Trophoblast cell (in vitro differentiated cells and primary cell): Measurements from ENCODE around the gene FAM89A.

Experiments used
- DNase-seq, 2 donors: peaks; one replicate each; pipeline ENCODE4 v3.0.0-alpha.2; 2016
- H2AFZ ChIP-seq: 2 replicates; pipeline ENCODE4 v1.6.1; 2013; ENCODE audit warnings: low read length, moderate library complexity, mild to moderate bottlenecking; ENCODE audit not compliant: insufficient read depth, poor library complexity
- H2AK5ac ChIP-seq: 2 replicates; pipeline ENCODE4 v1.6.1; 2013; ENCODE audit warnings: mild to moderate bottlenecking, low read length
- H2BK120ac ChIP-seq: 2 replicates; pipeline ENCODE4 v1.6.1; 2013; ENCODE audit warnings: low read length, mild to moderate bottlenecking, moderate library complexity; ENCODE audit not compliant: insufficient read depth, poor library complexity
- H2BK12ac ChIP-seq: 2 replicates; pipeline ENCODE4 v1.6.1; 2013; ENCODE audit warnings: mild to moderate bottlenecking, low read length, moderate library complexity
- H2BK5ac ChIP-seq: 2 replicates; pipeline ENCODE4 v1.6.1; 2013; ENCODE audit warnings: low read length, low read depth, moderate library complexity, mild to moderate bottlenecking; ENCODE audit not compliant: poor library complexity
- H3K14ac ChIP-seq: 2 replicates; pipeline ENCODE4 v1.6.1; 2013; ENCODE audit warnings: mild to moderate bottlenecking, low read length
- H3K18ac ChIP-seq: 2 replicates; pipeline ENCODE4 v1.6.1; 2013; ENCODE audit warnings: mild to moderate bottlenecking, low read length
- H3K23ac ChIP-seq: 2 replicates; pipeline ENCODE4 v1.6.1; 2013; ENCODE audit warnings: low read length
- H3K27ac ChIP-seq: 2 replicates; pipeline ENCODE4 v1.5.1; 2013; ENCODE audit warnings: low read depth, mild to moderate bottlenecking, inconsistent platforms, low read length, moderate library complexity
- H3K27me3 ChIP-seq: 2 replicates; pipeline ENCODE4 v1.6.1; 2013; ENCODE audit warnings: inconsistent platforms, mild to moderate bottlenecking, low read length, moderate library complexity; ENCODE audit not compliant: insufficient read depth
- H3K36me3 ChIP-seq, 2 experiments: 1 replicate in 1 of 2; 2 replicates in 1 of 2; pipeline ENCODE4 v1.6.1; 2013; ENCODE audit warnings: low read length in 2 of 2, mild to moderate bottlenecking in 2 of 2, moderate library complexity in 1 of 2; ENCODE audit not compliant: insufficient read depth in 2 of 2, control insufficient read depth in 1 of 2
- H3K4ac ChIP-seq: 2 replicates; pipeline ENCODE4 v1.6.1; 2013; ENCODE audit warnings: low read depth, mild to moderate bottlenecking, low read length, moderate library complexity
- H3K4me1 ChIP-seq, 2 experiments: 1 replicate in 1 of 2; 2 replicates in 1 of 2; pipeline ENCODE4 v1.6.1; 2013; ENCODE audit warnings: low read length in 2 of 2, mild to moderate bottlenecking in 2 of 2, moderate library complexity in 1 of 2; ENCODE audit not compliant: insufficient read depth in 2 of 2, control insufficient read depth in 1 of 2
- H3K4me2 ChIP-seq: 2 replicates; pipeline ENCODE4 v1.6.1; 2013; ENCODE audit warnings: inconsistent platforms, mild to moderate bottlenecking, low read length, moderate library complexity
- H3K4me3 ChIP-seq: 2 replicates; pipeline ENCODE4 v1.5.1; 2013; ENCODE audit warnings: mild to moderate bottlenecking, low read depth, low read length, inconsistent platforms
- H3K79me1 ChIP-seq: one replicate; pipeline ENCODE4 v1.6.1; 2013; ENCODE audit warnings: low read length
- H3K79me2 ChIP-seq: 2 replicates; pipeline ENCODE4 v1.6.1; 2013; ENCODE audit warnings: low read length, mild to moderate bottlenecking; ENCODE audit not compliant: control insufficient read depth, insufficient read depth, poor library complexity
- H3K9ac ChIP-seq: 2 replicates; pipeline ENCODE4 v1.6.1; 2013; ENCODE audit warnings: mild to moderate bottlenecking, low read length
- H3K9me3 ChIP-seq: 2 replicates; pipeline ENCODE4 v1.6.1; 2013; ENCODE audit warnings: low read depth, mild to moderate bottlenecking, control low read depth, inconsistent platforms, low read length; ENCODE audit not compliant: insufficient read depth
- H4K12ac ChIP-seq: 2 replicates; pipeline ENCODE4 v1.6.1; 2013; ENCODE audit warnings: low read depth, mild to moderate bottlenecking, low read length, moderate library complexity
- H4K8ac ChIP-seq: 2 replicates; pipeline ENCODE4 v1.6.1; 2013; ENCODE audit warnings: low read depth, mild to moderate bottlenecking, low read length, moderate library complexity
- H4K91ac ChIP-seq: one replicate; pipeline ENCODE4 v1.6.1; 2013; ENCODE audit warnings: low read depth, mild to moderate bottlenecking, low read length, moderate library complexity
- WGBS: extraction: QIAGEN DNeasy Blood & Tissue Kit; methylation state at CpG from one replicate; pipeline ENCODE4 v1.1.7; 2013; ENCODE audit warnings: missing lambda C conversion rate; ENCODE audit not compliant: insufficient read length, insufficient coverage; ENCODE audit errors: extremely low coverage; 5-methylcytosine and 5-hydroxymethylcytosine counted together

Gene FAM89A

DNA sequence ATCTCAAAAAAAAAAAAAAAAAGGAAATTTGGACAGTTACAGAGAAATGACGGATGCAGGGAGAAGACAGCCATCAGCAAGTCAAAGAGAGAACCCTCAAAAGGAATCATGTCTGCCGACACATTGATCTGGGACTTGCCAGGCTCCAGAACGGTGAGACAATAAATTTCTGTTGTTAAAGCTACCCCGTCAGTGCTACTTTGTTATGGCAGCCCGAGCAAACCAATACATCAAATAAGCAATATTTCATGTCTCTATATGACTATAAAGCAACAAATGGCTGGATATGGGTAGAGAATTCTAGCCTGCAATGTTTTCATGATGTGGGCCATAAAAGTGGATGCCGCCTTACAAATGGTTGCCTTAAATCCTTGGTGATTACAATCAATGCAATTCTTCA lies 23.3 kb upstream of the FAM89A start:
- Histone ChIP-seq H2AK5ac (no peak overlapping the region), H3K27me3 (no peaks in the 10 kb centered on the region), H3K4me1 (peaks cover 0 to 2% of the 10 kb centered on the region in 2 experiments), H2BK12ac (no peak overlapping the region), H3K4me3 (no peak overlapping the region), H3K27ac (no peak overlapping the region), H4K8ac (no peak overlapping the region), H3K36me3 (no peaks in the 10 kb centered on the region), H2AFZ (no peak overlapping the region), H3K14ac (no peak overlapping the region), H3K18ac (no peak overlapping the region), H2BK5ac (no peak overlapping the region), H3K79me1 (no peaks in the 10 kb centered on the region), H4K12ac (no peak overlapping the region), H3K4me2 (no peak overlapping the region), H3K9me3 (peaks cover 1% of the 10 kb centered on the region), H2BK120ac (no peak overlapping the region), H3K9ac (no peak overlapping the region), H3K79me2 (no peaks in the 10 kb centered on the region), H3K4ac (no peak overlapping the region), H4K91ac (no peak overlapping the region), H3K23ac (no peak overlapping the region)
- no peak for DNase-seq
- no CpG with 5 or more reads among the region's 6 CpGs for WGBS

DNA sequence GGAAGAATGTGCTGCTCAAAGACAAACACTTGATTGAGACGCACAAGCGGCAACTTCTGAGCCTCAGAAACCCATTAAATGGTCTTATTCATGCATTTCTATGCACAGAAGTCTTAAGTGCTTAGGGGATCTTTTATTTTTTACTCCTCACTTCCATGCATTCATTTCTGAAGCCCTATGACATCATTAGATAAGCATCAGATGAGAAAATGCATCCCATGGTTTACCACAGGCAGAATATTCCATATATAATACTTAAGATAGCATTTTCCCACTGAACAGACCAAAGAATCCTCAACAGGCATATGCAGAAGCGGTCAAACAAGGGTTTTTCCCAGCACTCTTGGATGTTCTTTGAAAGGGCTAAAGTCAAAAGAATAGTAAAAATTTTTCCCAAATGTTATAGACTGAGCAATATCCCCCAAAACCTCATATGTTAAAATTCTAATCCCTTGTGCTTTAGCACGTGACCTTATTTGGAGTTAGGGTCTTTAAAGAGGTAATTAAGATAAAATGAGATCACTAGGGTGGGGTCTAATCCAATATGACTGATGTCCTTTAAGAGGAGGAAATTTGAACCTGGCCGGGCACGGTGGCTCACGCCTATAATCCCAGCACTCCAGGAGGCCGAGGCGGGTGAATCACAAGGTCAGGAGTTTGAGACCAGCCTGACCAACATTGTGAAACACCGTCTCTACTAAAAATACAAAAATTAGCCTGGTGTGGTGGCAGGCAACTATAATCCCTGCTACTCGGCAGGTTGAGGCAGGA lies 22.6 kb upstream of the FAM89A start:
- Histone ChIP-seq H4K12ac (no peak overlapping the region), H3K9ac (no peak overlapping the region), H2AFZ (no peak overlapping the region), H3K14ac (no peak overlapping the region), H3K36me3 (no peaks in the 10 kb centered on the region), H3K4me1 (peaks cover 0 to 2% of the 10 kb centered on the region in 2 experiments), H2BK120ac (no peak overlapping the region), H3K4me2 (no peak overlapping the region), H2BK12ac (no peak overlapping the region), H3K23ac (no peak overlapping the region), H4K8ac (no peak overlapping the region), H3K9me3 (peaks cover 1% of the 10 kb centered on the region), H3K4me3 (no peak overlapping the region), H2BK5ac (no peak overlapping the region), H3K79me2 (no peaks in the 10 kb centered on the region), H4K91ac (no peak overlapping the region), H2AK5ac (no peak overlapping the region), H3K18ac (no peak overlapping the region), H3K27ac (no peak overlapping the region), H3K4ac (no peak overlapping the region), H3K27me3 (no peaks in the 10 kb centered on the region), H3K79me1 (no peaks in the 10 kb centered on the region)
- WGBS, result no CpG with 5 or more reads among the region's 11 CpGs
- DNase-seq, result peak in 1 of 2 donors; percentile 3

DNA sequence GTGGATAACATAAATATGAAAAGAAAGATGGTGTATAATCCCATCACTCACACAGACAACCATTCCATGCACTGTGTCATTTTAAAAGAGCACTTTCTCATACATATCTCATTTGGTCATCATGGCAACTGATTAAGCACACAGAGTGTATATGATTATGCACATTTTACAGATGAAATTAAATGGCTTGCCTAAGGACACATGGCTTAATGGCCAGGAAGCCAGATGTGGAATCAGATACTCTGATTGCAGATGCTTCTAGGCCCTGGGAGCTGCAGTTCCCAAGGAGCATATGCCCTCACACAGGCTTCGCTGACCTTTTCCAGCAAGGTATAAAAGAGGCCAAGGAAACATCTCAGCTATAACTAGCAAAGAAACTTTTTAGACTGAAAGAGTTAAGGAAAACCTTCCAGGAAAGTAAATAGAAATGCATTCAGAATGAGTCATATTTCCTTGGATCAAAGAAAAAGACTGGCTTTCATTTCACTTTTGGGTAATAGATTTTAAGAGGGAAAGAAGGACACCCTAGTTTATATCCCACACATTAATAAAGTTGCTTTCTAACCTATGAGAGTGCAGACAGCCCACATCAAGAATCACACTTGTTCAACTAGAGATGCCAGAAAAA lies 19.6 kb upstream of the FAM89A start:
- H2AFZ ChIP-seq, result no peak overlapping the region
- H2BK120ac ChIP-seq, result no peak overlapping the region
- no peaks in the 10 kb centered on the region for H3K79me2 ChIP-seq
- H3K27me3 ChIP-seq, result no peaks in the 10 kb centered on the region
- no peak overlapping the region for H3K23ac ChIP-seq
- no peak overlapping the region for H4K91ac ChIP-seq
- DNase-seq, result no peak
- H4K8ac ChIP-seq, result no peak overlapping the region
- H2AK5ac ChIP-seq, result no peak overlapping the region
- H3K9me3 ChIP-seq, result no peaks in the 10 kb centered on the region
- H3K79me1 ChIP-seq, result no peaks in the 10 kb centered on the region
- no CpG with 5 or more reads among the region's 1 CpG for WGBS
- H3K4me3 ChIP-seq, result no peak overlapping the region
- no peak overlapping the region for H2BK5ac ChIP-seq
- H3K4ac ChIP-seq, result no peak overlapping the region
- no peak overlapping the region for H4K12ac ChIP-seq
- H3K9ac ChIP-seq, result no peak overlapping the region
- no peak overlapping the region for H3K27ac ChIP-seq
- no peak overlapping the region for H2BK12ac ChIP-seq
- H3K14ac ChIP-seq, result no peak overlapping the region
- no peak overlapping the region for H3K4me2 ChIP-seq
- H3K4me1 ChIP-seq, result peaks cover 0 to 2% of the 10 kb centered on the region in 2 experiments
- no peaks in the 10 kb centered on the region for H3K36me3 ChIP-seq
- H3K18ac ChIP-seq, result no peak overlapping the region

GRCh38 chr1:231058416-231059109 lies 18.5 kb upstream of the FAM89A start:
- no peak overlapping the region for H4K91ac ChIP-seq
- WGBS, result no CpG with 5 or more reads among the region's 8 CpGs
- H4K8ac ChIP-seq, result no peak overlapping the region
- H2AFZ ChIP-seq, result no peak overlapping the region
- no peak overlapping the region for H3K4ac ChIP-seq
- H2BK120ac ChIP-seq, result no peak overlapping the region
- peaks cover 0 to 2% of the 10 kb centered on the region in 2 experiments for H3K4me1 ChIP-seq
- no peaks in the 10 kb centered on the region for H3K79me1 ChIP-seq
- no peak overlapping the region for H2BK5ac ChIP-seq
- H3K27ac ChIP-seq, result no peak overlapping the region
- no peaks in the 10 kb centered on the region for H3K27me3 ChIP-seq
- no peak overlapping the region for H2AK5ac ChIP-seq
- no peak overlapping the region for H3K18ac ChIP-seq
- no peaks in the 10 kb centered on the region for H3K9me3 ChIP-seq
- H3K4me2 ChIP-seq, result peak overlapping the region; percentile 27
- no peak overlapping the region for H3K14ac ChIP-seq
- no peak overlapping the region for H2BK12ac ChIP-seq
- H3K9ac ChIP-seq, result no peak overlapping the region
- no peak for DNase-seq
- no peak overlapping the region for H4K12ac ChIP-seq
- no peak overlapping the region for H3K23ac ChIP-seq
- no peaks in the 10 kb centered on the region for H3K79me2 ChIP-seq
- H3K4me3 ChIP-seq, result no peak overlapping the region
- no peaks in the 10 kb centered on the region for H3K36me3 ChIP-seq
